HG02973 (cell line): ENCODE results near the gene P4HA1.

ENCODE experiments used
- ATAC-seq: cut with Tn5 transposase; IDR thresholded peaks from one replicate; pipeline ENCODE4 v1.9.1; 2021; ENCODE audit warnings: moderate library complexity; ENCODE audit not compliant: unreplicated experiment

The P4HA1 gene

GRCh38 chr10:72981882-72982529 lies 114.7 kb downstream of the P4HA1 start:
- ATAC-seq, result no peak

GRCh38 chr10:72981028-72981881 lies 115.4 kb downstream of the P4HA1 start:
- ATAC-seq, result no peak

DNA sequence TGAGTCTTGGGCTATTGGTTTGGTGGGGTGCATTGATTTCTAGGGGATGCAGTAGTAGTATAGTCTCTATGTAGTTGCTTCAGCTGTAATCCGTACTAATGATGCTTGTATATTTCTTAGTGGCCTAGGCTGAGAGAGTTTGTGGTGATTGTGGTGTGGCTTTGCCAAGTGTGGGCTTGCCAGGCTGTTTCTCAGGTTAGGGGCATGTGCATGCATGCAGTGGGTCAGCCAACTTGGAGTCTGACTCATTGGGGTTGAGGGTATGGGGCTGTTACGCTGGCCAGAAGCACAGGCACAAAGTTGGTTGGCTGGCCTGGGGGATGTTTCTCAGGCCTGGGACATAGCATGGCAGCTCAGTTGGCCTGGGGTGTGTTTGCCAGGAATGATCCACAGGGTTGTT lies 116.3 kb downstream of the P4HA1 start:
- ATAC-seq, result no peak

GRCh38 chr10:72979709-72980108 lies 117.0 kb downstream of the P4HA1 start:
- ATAC-seq, result no peak

DNA sequence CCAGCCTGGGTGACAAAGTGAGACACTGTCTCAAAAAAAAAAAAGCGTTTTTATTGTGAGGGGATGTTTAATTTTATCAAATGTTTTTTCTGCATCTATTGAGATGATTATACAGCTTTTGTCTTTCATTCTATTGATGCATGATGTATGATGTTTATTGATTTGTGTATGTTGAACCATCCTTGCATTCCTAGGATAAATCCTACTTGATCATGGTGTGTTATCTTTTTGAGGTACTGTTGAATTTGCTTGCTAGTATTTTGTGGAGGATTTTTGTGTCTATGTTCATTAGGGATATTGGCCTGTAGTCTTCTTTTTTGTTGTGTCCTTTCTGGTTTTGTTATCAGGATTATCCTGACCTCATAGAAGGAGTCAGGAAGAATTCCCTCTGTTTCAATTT lies 119.8 kb downstream of the P4HA1 start:
- ATAC-seq, result no peak
